ENCODE measurements around the gene GNAI3.

GNAI3 gene

DNA sequence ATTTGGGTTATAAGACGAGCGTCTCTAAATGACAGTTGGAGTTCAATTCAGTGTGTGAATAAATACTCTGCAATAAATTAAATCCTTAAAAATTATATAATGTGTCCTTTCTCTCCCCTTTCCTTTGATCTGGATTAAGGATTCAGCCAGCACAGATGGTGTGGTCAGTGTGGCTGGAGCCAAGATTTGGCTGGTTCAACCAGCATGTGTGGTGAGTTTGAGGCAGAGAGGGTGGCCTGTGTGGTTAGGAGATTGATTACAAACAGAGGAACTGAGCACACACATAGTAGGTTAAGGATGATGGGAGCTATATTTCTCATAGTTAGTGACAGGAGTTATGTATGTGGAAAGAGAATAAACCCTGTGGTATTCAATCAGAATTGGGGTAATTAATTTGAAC, 24.7 kb upstream of the GNAI3 start:
- Histone ChIP-seq H3K27ac (ENCODE audit: insufficient read depth, low read length, poor library complexity, severe bottlenecking) (no peak overlapping the region), H3K4me1 (ENCODE audit: control insufficient read depth, insufficient read depth, low read length, poor library complexity, severe bottlenecking) (no peaks in the 10 kb centered on the region), H3K27me3 (replicated peaks; ENCODE audit: control insufficient read depth, insufficient read depth, low read length, poor library complexity, severe bottlenecking) (no peaks in the 10 kb centered on the region), H3K36me3 (ENCODE audit: control insufficient read depth, insufficient read depth, low read length) (no peaks in the 10 kb centered on the region), H3K9me3 (ENCODE audit: control insufficient read depth, low read length) (no peaks in the 10 kb centered on the region), H3K4me3 (ENCODE audit: insufficient read depth, low read depth, low read length, poor library complexity, severe bottlenecking) (no peak overlapping the region)
- DNase-seq, result no peak

DNA sequence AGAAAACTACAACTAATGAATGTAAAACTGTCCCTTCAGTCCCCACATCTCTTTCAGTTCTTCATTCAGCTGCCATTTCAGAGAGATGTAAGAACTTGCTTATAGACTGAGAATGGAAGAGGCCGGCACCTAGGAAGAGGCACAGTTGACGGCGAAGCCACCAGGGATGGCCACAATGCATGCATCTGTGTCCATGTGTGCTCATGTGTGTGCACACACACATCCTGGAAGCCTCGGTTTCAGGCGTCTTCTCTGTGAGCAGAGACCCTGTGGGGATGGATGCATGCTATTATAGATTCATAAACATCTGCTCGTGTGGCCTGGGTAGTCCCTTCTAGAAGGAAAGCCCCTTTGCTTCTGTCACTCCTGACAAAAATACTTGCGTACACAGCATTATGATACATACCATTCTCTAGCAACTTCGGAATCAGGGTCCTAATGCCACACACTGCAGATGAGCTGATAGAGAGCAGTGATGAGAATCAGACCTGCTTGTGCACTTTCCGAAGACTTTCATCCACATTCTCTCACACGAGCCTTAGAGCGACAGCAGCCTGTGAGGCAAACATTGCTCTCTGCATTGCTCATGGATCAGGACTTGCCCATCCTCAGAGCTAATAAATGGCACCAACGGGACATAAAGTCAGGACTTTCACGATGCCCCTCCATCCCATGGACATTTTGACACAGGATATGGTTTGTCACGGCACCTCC, 21.2 kb upstream of the GNAI3 start:
- Histone ChIP-seq H3K9me3 (ENCODE audit: control insufficient read depth, low read length) (no peaks in the 10 kb centered on the region), H3K4me1 (ENCODE audit: control insufficient read depth, insufficient read depth, low read length, poor library complexity, severe bottlenecking) (peaks cover 17% of the 10 kb centered on the region), H3K27me3 (replicated peaks; ENCODE audit: control insufficient read depth, insufficient read depth, low read length, poor library complexity, severe bottlenecking) (no peaks in the 10 kb centered on the region), H3K27ac (ENCODE audit: insufficient read depth, low read length, poor library complexity, severe bottlenecking) (no peak overlapping the region), H3K4me3 (ENCODE audit: insufficient read depth, low read depth, low read length, poor library complexity, severe bottlenecking) (no peak overlapping the region), H3K36me3 (ENCODE audit: control insufficient read depth, insufficient read depth, low read length) (no peaks in the 10 kb centered on the region)
- DNase-seq, result no peak

DNA sequence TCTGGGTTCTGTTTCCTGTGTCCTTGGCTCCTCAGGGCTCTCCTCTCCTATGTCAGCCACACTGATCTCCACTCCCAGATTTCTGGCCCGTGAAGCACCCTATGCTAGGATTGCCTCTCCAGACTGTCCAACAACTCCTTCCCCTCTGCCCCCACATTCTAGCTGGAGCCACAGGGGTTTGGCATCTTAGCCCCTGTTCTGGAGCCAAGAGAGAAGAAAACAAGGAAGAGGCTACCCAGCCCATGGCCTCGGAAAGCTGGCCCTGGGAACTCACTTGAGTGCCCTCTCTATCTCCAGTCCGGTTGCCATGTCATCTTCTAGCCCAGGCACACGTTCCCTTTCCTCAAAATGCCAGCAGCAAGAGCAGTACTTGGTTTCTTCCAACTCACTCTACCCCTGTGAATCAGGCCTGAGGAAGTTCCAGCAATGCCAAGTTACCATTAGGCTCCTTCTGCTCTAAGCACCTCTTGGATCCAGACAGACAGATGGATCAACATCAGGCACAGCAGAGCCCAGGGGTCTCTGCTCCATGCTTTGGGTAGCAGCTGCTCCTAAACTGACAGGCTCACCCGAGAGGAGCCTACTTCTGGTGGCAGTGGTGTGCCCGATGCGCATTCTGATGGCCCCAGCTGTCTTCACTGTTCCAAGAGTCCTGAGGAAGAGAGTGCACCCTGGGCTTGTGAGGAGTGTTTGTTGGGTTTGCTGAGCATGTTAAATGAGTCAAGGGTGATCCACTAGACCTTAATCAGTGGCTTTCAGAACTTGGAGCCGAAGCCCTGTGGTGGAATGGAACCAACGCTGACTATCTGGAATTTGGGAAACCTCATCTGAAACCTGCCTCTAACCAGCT, 20.3 kb upstream of the GNAI3 start:
- no peaks in the 10 kb centered on the region for H3K9me3 ChIP-seq (ENCODE audit: control insufficient read depth, low read length)
- no peaks in the 10 kb centered on the region for H3K36me3 ChIP-seq (ENCODE audit: control insufficient read depth, insufficient read depth, low read length)

DNA sequence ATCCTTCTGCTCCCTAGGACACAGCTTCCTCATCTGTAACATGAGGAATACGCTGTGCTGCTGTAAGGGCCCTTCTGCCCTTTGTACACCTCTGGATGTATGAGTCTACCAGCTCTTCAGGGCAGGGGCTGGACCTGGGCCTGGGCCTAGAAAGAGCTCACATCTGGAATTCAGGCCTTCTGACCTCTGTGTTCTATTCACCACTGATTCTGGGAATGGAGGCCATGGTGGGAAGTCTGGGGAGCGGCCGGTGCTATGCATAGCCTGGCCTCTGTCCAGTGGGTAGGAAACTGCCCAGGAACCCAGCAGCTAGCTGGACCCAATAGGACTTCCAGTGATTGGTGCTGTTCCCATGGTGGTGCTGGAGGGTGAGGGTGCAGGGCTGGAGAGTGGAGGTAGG, 19.7 kb upstream of the GNAI3 start:
- Histone ChIP-seq H3K4me3 (ENCODE audit: insufficient read depth, low read depth, low read length, poor library complexity, severe bottlenecking) (no peak overlapping the region), H3K9me3 (ENCODE audit: control insufficient read depth, low read length) (no peaks in the 10 kb centered on the region), H3K27ac (ENCODE audit: insufficient read depth, low read length, poor library complexity, severe bottlenecking) (no peak overlapping the region), H3K36me3 (ENCODE audit: control insufficient read depth, insufficient read depth, low read length) (no peaks in the 10 kb centered on the region), H3K27me3 (replicated peaks; ENCODE audit: control insufficient read depth, insufficient read depth, low read length, poor library complexity, severe bottlenecking) (no peaks in the 10 kb centered on the region), H3K4me1 (ENCODE audit: control insufficient read depth, insufficient read depth, low read length, poor library complexity, severe bottlenecking) (peaks cover 22% of the 10 kb centered on the region)
- DNase-seq, result no peak

More for the DNA sequence above, 20.3 kb upstream of the GNAI3 start:
- no peak for DNase-seq
- H3K27ac ChIP-seq (ENCODE audit: insufficient read depth, low read length, poor library complexity, severe bottlenecking), result no peak overlapping the region
- H3K4me1 ChIP-seq (ENCODE audit: control insufficient read depth, insufficient read depth, low read length, poor library complexity, severe bottlenecking), result peaks cover 22% of the 10 kb centered on the region
- H3K4me3 ChIP-seq (ENCODE audit: insufficient read depth, low read depth, low read length, poor library complexity, severe bottlenecking), result no peak overlapping the region
- H3K27me3 ChIP-seq (replicated peaks; ENCODE audit: control insufficient read depth, insufficient read depth, low read length, poor library complexity, severe bottlenecking), result no peaks in the 10 kb centered on the region

DNA sequence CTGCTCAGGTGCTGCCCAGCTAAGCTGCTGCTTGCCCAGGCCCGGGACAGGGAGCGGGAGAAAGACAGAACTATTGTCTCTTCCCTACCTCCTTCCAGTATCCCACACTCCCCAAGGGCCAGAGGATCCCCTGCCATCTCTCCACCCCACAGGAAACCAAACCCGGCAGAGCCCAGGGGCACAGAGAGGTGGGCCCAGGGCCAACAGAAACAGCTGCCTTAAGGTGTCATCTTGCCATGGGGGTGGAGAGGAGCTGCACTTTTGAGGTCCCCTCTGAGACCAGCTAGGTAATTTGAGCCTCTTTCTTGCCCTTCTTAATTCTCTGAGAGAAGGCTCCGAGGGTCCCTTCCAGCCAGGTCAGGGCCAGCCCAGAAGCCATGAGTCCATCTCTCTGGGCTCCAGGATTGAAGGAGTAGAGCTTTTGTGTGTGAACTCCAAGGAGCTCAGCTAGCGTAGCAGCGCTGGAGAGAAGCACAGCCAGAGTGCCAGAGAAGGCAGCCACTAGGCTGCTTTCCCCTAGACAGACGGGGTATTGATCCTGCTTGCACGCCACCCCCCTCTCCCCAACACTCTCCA, 18.4 kb upstream of the GNAI3 start:
- Histone ChIP-seq H3K4me1 (ENCODE audit: control insufficient read depth, insufficient read depth, low read length, poor library complexity, severe bottlenecking) (peaks cover 22% of the 10 kb centered on the region), H3K9me3 (ENCODE audit: control insufficient read depth, low read length) (no peaks in the 10 kb centered on the region), H3K4me3 (ENCODE audit: insufficient read depth, low read depth, low read length, poor library complexity, severe bottlenecking) (no peak overlapping the region), H3K27ac (ENCODE audit: insufficient read depth, low read length, poor library complexity, severe bottlenecking) (no peak overlapping the region), H3K27me3 (replicated peaks; ENCODE audit: control insufficient read depth, insufficient read depth, low read length, poor library complexity, severe bottlenecking) (no peaks in the 10 kb centered on the region), H3K36me3 (ENCODE audit: control insufficient read depth, insufficient read depth, low read length) (no peaks in the 10 kb centered on the region)
- no peak for DNase-seq

DNA sequence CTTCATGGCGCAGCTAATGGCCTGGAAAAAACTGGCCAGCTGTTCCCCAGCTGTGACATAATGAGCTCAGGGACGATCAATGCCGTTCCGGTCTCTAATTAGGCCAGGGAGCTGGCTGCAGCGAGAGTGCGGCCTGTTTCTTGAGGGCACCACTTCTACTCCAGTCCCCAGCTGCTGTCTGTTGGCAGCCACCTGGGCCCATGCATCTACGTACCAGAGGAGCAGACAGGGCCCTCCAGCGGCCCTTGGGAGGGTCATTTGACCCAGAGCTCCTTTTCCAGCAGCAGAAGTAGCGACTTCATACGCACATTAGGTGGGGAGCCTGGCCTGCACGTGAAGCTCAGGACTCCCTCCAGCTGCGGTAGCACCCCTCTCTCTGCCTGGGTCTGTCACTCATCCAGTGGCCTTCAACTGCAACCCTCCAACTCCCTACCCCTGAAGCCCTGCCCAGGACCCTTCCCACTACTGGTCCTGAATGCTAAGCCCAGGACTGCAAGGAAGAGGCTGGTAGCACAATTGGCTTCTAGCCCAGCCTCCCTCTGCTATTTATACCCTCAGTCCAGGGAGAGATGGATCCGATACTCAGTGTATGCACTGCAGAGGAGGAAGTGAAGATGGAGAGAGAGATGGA, 17.8 kb upstream of the GNAI3 start:
- Histone ChIP-seq H3K9me3 (ENCODE audit: control insufficient read depth, low read length) (no peaks in the 10 kb centered on the region), H3K27me3 (replicated peaks; ENCODE audit: control insufficient read depth, insufficient read depth, low read length, poor library complexity, severe bottlenecking) (no peaks in the 10 kb centered on the region), H3K4me1 (ENCODE audit: control insufficient read depth, insufficient read depth, low read length, poor library complexity, severe bottlenecking) (peaks cover 22% of the 10 kb centered on the region), H3K27ac (ENCODE audit: insufficient read depth, low read length, poor library complexity, severe bottlenecking) (peak overlapping the region; percentile 17), H3K4me3 (ENCODE audit: insufficient read depth, low read depth, low read length, poor library complexity, severe bottlenecking) (no peak overlapping the region), H3K36me3 (ENCODE audit: control insufficient read depth, insufficient read depth, low read length) (no peaks in the 10 kb centered on the region)
- no peak for DNase-seq

DNA sequence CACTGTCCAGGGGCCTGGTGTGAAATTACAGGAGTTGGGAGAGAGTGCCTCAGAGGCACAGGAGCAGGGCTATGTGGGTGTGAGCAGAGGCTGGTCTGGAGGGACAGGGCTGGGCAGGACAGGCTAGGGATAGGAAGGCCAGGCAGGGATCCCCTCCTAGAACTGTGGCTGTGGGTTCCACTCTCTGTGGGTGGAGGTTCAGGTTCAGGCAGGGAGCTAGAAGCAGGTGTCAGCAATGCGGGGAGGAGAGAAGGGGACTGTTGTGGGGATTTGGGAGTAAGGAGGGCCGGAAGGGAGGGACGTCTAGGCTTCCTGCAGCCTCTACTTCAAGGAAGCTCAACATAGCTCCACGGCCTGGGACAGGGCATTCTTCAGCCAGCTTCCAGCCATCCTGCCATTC, 17.0 kb upstream of the GNAI3 start:
- Histone ChIP-seq H3K36me3 (ENCODE audit: control insufficient read depth, insufficient read depth, low read length) (no peaks in the 10 kb centered on the region), H3K9me3 (ENCODE audit: control insufficient read depth, low read length) (no peaks in the 10 kb centered on the region), H3K4me3 (ENCODE audit: insufficient read depth, low read depth, low read length, poor library complexity, severe bottlenecking) (no peak overlapping the region), H3K27me3 (replicated peaks; ENCODE audit: control insufficient read depth, insufficient read depth, low read length, poor library complexity, severe bottlenecking) (no peaks in the 10 kb centered on the region), H3K4me1 (ENCODE audit: control insufficient read depth, insufficient read depth, low read length, poor library complexity, severe bottlenecking) (peaks cover 22% of the 10 kb centered on the region), H3K27ac (ENCODE audit: insufficient read depth, low read length, poor library complexity, severe bottlenecking) (no peak overlapping the region)
- no peak for DNase-seq

DNA sequence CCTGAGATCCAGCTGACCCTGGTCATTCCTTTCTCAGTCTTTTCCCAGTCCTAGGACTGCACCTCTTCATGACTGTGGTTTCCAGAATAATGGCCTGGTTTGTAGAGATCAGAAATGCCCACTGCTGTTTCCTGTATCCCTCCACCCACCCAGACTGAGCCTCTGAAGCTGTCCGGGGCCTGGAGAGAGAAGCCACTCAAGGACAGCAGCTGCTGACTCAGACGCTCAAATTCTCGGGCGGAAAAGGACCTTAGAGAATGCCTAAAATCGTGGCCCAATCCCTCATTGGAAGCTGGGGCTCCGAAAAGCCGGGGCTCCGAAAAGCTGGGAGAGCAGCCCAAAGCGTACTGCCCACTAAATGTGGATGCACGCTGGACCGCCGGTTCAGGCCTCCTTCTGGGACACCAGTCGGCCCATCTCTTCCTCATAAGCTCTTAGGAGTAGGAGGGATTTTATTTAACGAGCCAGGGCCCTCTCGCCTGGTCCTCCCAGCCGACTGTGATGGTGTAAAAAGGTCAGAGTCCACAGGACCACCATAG, 16.5 kb upstream of the GNAI3 start:
- H3K36me3 ChIP-seq (ENCODE audit: control insufficient read depth, insufficient read depth, low read length), result no peaks in the 10 kb centered on the region
- no peak for DNase-seq
- H3K9me3 ChIP-seq (ENCODE audit: control insufficient read depth, low read length), result no peaks in the 10 kb centered on the region
- peaks cover 22% of the 10 kb centered on the region for H3K4me1 ChIP-seq (ENCODE audit: control insufficient read depth, insufficient read depth, low read length, poor library complexity, severe bottlenecking)
- no peak overlapping the region for H3K27ac ChIP-seq (ENCODE audit: insufficient read depth, low read length, poor library complexity, severe bottlenecking)
- H3K4me3 ChIP-seq (ENCODE audit: insufficient read depth, low read depth, low read length, poor library complexity, severe bottlenecking), result peak overlapping the region; percentile 50
- H3K27me3 ChIP-seq (replicated peaks; ENCODE audit: control insufficient read depth, insufficient read depth, low read length, poor library complexity, severe bottlenecking), result no peaks in the 10 kb centered on the region

DNA sequence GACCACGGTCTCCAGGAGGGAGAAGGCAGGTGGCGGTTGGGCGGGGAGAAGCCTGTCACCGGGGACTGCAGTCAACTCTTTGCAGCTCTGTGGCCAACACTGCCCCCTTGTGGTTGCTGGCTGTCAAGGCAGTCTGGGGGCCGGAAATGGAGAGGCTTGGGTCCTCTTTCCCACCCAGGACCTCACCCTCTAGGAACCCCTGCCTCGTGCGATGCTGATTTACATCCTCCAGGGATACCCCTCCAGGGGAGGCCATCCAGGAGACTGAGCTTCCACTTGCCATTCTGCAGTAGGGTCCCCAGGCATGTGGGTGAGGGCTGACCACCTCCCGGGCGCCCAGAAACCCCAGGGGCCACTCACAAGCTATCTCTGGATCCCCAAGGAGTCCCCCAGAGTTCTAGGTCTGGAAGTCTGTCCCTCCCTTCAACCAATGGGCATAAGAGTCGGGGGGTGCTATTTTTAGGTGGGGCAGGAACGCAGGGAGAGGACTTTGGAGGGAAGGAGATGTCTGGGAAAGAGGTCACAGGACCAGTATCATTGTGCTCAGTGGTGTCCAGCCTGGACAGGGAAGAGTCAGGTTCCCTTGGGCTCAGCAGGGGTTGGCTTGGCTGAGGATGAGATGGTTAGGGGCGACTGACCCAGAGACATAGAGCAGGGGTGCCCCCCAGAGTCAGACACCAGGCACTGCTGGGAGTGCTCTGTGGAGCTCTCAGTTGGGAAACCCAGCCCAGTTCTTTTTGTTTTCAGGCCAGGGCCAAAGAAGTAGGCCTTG, 15.9 kb upstream of the GNAI3 start:
- Histone ChIP-seq H3K27me3 (replicated peaks; ENCODE audit: control insufficient read depth, insufficient read depth, low read length, poor library complexity, severe bottlenecking) (no peaks in the 10 kb centered on the region), H3K36me3 (ENCODE audit: control insufficient read depth, insufficient read depth, low read length) (no peaks in the 10 kb centered on the region), H3K4me1 (ENCODE audit: control insufficient read depth, insufficient read depth, low read length, poor library complexity, severe bottlenecking) (peaks cover 22% of the 10 kb centered on the region), H3K9me3 (ENCODE audit: control insufficient read depth, low read length) (no peaks in the 10 kb centered on the region), H3K27ac (ENCODE audit: insufficient read depth, low read length, poor library complexity, severe bottlenecking) (no peak overlapping the region), H3K4me3 (ENCODE audit: insufficient read depth, low read depth, low read length, poor library complexity, severe bottlenecking) (peak overlapping the region; percentile 50)
- peak; percentile 75 to 88 (median 84) for DNase-seq
